C4-2B (cell line): ENCODE data around the gene UVRAG.

ENCODE experiments used
- ZFX ChIP-seq: fragments of 450-650 bp; IDR thresholded peaks from 2 replicates; pipeline ENCODE4 v1.6.1; 2017
- TF ChIP-seq, protein P1 (sequence below): fragments of 450-650 bp; conservative IDR thresholded peaks from 2 replicates; pipeline ENCODE4 v1.5.1; 2017; ENCODE audit warnings: mild to moderate bottlenecking

- TF ChIP-seq, protein P1, sequence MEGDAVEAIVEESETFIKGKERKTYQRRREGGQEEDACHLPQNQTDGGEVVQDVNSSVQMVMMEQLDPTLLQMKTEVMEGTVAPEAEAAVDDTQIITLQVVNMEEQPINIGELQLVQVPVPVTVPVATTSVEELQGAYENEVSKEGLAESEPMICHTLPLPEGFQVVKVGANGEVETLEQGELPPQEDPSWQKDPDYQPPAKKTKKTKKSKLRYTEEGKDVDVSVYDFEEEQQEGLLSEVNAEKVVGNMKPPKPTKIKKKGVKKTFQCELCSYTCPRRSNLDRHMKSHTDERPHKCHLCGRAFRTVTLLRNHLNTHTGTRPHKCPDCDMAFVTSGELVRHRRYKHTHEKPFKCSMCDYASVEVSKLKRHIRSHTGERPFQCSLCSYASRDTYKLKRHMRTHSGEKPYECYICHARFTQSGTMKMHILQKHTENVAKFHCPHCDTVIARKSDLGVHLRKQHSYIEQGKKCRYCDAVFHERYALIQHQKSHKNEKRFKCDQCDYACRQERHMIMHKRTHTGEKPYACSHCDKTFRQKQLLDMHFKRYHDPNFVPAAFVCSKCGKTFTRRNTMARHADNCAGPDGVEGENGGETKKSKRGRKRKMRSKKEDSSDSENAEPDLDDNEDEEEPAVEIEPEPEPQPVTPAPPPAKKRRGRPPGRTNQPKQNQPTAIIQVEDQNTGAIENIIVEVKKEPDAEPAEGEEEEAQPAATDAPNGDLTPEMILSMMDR: no peak
- no peak for TF ChIP-seq ZFX
Observed at GRCh38 chr11:76161261-76161961, 346.4 kb downstream of the UVRAG start.
